Stimulated activated CD8-positive, alpha-beta memory T cell treated with anti-CD3 and anti-CD28 coated beads, Interleukin-12 subunit alpha, Interleukin-12 subunit beta, amount 100 ng/mL, for 24 hours (primary cell): ENCODE measurements around the gene SEC11A.

ENCODE experiments used
- DNase-seq: peaks from one replicate; pipeline ENCODE4 v3.0.0-alpha.2; 2020; ENCODE audit errors: extremely low read depth

The SEC11A gene

GRCh38 chr15:84681831-84682230, 34.1 kb downstream of the SEC11A start:
- DNase-seq: no peak

- DNase-seq: no peak
Measured at GRCh38 chr15:84671211-84671610, 44.7 kb downstream of the SEC11A start.

GRCh38 chr15:84669726-84670125, 46.2 kb downstream of the SEC11A start:
- DNase-seq: no peak

DNA sequence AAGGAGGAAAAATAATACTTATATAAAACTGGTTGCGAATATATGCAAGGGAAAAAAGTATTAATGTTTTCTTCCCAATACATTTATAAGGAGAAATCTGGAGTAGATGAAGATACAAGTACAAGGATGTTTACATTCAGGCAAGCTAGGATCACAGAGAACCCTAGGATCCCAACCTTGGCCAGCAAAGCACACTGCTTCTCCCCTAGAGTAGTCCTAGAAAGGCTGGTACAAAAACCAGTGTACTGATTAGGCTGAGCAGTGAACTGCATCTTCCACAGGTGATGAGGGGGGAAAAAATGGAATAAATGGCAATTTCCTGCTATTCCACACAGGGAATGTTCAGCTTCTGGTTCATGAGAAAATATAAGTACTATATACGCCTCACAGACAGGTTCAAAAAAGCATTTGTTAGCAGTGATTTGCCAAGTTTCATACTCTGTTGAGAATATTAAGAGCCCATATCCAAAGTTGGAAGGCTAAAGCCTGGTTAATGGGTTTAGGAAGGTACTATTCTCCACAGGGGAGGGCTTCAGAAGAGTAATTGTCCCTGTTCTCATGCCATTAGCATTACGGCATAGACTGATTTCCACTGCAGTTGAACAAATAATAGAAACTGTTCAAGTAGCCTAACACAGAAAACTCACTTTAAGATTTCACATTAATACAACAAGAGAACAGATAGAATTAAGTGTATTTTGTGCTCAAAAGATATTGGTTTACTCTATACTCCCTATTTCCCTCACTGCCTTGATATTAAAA, 47.5 kb downstream of the SEC11A start:
- DNase-seq: no peak

- no peak for DNase-seq
Measured at GRCh38 chr15:84666373-84666772, 49.6 kb downstream of the SEC11A start.

DNA sequence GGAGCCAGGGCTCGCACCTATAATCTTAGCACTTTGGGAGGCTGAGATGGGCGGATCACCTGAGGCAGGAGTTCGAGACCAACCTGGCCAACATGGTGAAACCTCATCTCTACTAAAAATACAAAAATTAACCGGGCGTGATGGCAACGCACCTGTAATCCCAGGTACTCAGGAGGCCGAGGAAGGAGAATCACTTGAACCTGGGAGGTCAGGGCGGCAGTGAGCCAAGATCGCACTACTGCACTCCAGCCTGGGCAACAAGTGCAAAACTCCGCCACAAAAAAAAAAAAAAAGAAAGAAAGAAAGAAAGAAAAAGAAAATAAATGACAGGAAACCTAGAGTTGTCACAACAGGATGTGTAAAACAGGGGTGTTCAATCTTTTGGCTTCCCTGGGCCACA, 54.9 kb downstream of the SEC11A start:
- DNase-seq: no peak

- DNase-seq: no peak
Measured at GRCh38 chr15:84659904-84660781, 55.8 kb downstream of the SEC11A start.

DNA sequence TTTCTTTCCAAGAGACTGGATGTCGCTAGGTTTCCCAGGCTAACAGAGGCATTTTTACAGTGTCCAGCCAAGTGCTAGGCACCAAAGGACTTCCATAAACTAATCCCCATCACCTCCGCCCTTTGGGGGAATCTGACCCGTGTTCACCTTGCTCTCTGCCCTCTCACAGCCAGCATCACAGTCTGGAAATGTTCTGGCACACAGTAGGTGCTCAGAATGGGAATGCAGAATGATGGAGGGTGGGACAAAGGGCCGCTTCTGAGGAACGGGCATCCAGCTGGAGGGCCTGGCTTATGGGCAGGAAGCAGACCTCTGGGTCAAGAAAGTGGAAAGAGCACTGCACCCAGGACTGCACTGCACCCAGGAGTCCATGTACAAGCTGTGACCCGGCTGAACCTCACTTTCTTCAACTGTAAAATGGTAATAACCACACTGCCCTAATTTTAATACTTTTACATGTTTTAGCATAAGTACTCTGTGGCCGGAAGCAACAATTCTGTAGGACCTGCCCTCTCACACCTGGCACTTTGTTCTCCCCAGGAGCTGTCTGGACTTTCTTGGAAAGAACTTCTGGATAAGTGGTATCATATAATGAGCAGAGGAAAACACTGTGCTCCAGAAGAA, 57.0 kb downstream of the SEC11A start:
- no peak for DNase-seq

DNA sequence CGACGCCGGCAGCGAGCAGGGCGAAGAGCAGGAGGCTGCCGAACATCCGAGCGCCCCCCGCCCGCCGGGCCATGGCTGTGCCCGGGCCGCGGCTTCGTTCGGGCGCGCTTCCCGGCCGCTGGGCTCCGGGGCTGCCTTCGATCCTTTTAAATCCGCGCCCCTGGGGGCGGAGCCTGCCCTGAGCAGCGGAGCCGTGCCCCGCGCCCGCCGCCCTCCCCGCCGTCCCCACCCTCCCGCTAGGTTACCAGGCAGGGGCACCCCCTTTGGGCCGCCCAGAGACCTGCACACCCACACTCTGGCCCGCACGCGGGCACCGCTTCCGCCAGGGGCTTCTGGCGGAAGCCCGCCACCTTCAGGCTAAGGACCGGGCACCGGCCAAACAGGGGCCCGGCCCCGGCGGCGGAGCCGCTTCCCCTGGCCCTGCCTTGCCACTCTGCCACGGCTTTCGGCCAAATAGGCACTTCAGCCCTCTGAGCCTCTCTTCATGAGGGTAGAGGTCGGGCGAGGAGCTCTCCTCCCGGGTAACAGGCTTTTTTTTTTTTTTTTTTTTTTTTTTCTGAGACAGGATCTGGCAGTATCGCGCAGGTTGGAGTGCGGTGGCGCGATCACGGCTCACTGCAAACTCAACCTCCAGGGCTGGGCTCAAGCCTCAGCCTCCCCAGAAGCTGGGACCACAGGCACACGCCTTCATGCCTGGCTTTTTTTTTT, 57.7 kb downstream of the SEC11A start, which contains the start of gene NMB:
Gene NMB, minus strand, starts transcription at position 120 of the 708 bp plus-strand sequence. Its CDS starts 47 bp downstream, at position 73.
- peak; percentile 66 for DNase-seq

DNA sequence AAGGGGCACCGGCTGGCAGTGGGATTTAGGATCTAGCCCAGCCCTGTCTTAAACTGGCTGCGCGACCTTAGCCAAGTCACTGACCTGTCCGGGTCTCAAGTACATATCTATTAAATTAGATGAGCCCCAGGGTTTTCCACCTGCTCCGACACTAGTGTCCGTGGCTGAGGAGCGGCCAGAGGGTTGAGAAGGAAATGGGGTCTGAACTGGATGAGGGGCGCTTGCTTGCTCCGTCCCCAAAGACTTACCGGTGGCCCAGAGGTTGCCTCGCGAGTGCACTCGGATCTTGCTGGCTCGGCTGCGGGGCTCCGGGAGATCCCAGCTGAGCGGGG, 58.2 kb downstream of the SEC11A start:
- no peak for DNase-seq

- no peak for DNase-seq
Measured at GRCh38 chr15:84656972-84657371, 59.0 kb downstream of the SEC11A start.

DNA sequence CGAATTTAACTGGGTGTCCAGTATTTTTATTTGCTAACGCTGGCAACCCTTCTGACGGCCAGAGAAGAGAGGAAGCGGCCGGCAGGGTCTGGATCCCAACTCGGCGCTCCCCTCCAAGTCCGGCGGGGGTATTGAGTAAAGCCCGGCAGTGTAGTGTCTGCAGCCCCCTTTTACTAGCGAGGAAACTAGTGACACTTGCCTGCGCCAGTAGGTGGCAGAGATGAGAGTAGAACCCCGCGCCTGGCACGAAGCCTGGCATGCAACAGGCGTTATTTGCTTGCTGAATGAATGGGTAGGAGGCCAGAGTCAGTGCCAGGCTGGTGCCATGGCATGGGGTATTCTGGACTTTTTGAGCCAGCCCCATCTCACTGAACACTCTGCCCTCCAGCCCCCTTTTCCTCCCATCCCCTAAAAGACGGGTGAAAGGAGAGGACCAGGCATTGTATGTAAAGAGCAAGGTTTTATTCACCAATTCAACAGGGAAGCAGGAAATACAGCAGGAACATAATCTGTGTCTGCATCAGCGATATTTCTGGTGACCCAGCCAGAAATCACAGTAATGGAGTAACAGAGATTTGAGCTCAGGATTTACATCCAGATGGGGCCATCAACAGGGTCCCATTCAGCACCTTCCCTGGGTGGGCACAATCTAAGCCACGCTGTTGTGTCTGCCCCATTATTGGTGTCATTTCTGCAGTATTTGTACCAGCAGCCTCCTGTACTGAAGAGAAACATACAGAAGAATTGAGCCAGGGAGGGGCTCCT, 61.1 kb downstream of the SEC11A start:
- peak; percentile 39 for DNase-seq

DNA sequence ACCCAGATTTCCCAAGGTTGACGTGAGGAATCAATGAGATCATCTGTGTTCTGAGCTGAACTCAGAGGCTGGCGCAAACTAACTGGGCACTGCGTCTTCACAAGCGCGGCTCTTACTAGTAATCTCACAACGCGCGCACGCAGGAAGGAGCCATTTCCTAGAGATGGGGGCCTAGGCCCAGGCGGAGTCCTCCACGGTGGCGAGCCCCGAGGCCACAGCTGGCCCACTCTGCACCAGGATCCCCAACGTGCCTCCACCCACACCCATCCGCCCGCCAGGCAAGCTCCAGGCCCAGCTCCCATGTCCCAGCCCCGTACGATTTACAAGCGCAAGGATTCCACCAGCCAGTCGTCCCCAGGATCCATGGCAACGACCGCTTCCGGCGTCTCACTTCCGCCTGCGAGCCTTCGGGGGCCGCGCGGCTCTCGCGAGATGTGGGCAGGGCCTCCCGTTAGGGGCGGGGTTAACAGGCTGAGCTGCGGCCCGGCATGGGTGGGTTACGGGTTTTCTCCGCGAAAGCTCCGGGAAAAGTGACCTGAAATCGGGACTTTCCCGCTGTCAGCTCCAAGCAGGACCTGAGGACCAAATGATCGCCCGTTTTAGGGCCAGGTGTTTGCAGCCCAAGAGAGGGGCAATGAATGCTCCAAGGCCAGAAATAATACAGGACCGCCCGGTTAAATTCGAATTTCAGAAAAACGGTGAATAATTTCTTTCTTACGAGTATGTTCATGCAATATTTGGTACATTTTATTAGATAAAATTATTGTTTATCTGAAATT, 61.8 kb downstream of the SEC11A start, which contains the start of gene WDR73:
Gene WDR73, minus strand, starts transcription at position 374 of the 779 bp plus-strand sequence. Its CDS starts 9 bp downstream, at position 365.
- peak; percentile 92 for DNase-seq

DNA sequence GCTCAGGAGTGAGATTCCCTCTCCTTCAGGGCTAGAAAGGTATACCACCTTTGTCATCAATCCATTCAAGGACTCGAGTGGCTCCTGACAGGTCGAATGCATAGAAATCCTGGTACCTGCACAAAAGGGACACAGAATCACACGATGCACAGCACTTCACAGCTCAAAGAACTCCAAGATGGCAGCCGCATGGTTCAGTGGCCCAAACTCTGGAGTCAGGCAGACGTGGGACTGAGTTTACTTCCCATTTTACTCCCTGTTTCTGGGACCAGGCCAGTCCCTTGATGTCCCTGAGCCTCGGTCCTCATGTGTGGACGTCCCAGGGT, 62.4 kb downstream of the SEC11A start:
- DNase-seq: no peak

- DNase-seq: no peak
Measured at GRCh38 chr15:84649706-84650105, 66.2 kb downstream of the SEC11A start.

DNA sequence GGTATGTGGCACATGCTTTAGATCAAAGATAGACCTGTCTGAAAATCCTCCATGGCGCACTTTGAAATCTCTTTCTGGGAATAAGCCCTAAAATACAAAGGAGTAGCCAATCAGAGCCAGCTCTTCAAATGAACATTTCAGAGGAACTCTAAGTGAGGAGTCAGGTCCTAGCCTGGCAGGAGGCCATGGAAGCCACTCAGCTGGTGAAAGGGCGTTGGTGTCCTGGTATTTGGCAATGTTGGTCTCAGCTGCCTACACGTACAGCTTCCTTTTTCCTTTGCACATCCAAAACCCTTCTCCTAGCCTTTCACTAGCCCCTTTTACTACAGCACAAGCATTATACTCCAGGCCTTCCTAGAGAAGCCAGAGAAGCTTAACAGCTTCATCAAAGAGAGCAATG, 67.4 kb downstream of the SEC11A start:
- no peak for DNase-seq

- DNase-seq: no peak
Measured at GRCh38 chr15:84647726-84648125, 68.2 kb downstream of the SEC11A start.

DNA sequence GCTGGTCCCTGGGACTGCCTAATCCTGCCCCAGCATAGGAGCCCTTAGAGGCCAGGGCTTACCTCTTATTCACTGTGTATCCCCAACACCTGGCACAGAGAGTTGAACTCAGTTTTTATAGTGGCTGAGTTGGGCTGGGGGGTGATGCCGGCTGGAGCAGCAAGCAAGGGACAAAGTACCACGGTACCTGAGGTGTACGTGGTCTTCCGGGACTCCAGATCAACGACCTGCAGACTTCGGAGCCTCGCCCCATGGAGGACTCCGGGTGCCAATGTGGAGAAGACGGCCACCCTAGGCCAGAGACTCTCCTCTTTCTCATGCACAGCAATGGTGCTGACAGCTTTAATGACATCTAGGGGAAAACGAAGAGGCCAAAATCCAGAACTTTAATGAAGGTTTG, 69.9 kb downstream of the SEC11A start:
- no peak for DNase-seq

GRCh38 chr15:84645496-84645895, 70.4 kb downstream of the SEC11A start:
- no peak for DNase-seq

DNA sequence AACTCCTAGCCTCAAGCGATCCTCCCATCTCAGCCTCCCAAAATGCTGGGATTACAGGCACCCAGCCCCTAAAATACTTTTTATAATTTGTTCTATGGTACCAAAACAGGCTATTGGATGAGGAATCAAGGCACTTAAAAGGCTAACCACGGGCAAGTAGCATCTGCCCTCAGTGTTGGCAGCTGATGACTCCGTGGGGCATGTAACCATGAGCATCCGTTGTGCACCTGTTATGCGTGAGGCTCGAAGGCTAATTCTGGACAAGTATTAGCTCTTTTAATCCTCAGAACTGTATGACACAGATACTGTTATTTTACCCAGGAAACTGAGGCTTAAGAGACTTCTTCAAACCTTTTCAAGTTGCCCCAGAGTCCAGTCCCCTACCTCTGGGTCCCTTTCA, 72.1 kb downstream of the SEC11A start:
- DNase-seq: no peak
